ENCODE measurements around the gene HMOX2.

GRCh38 chr16:4496305-4496704 is 20.1 kb downstream of the HMOX2 start:
- TF ChIP-seq CTCF (IDR thresholded peaks at IDR 0.05) (no peak), POLR2AphosphoS5 (IDR thresholded peaks at IDR 0.05; ENCODE audit: insufficient read depth in 1 of 2, low read depth in 1 of 2) (no peak), POLR2A (IDR thresholded peaks at IDR 0.05) (no peak)

All from vagina (tissue), 2 donors.